Stimulated activated CD4-positive, alpha-beta T cell treated with anti-CD3 and anti-CD28 coated beads, Interleukin-4, amount 100 ng/mL, for 48 hours (primary cell): ENCODE measurements around the gene RENBP.
A peak's percentile ranks its signal among the peaks of the same experiment; 100 is the strongest.

Experiments used
- DNase-seq, 2 donors: peaks; one replicate each; pipeline ENCODE4 v3.0.0-alpha.2; 2020; ENCODE audit warnings: low read depth in 2 of 2

Gene RENBP

DNA sequence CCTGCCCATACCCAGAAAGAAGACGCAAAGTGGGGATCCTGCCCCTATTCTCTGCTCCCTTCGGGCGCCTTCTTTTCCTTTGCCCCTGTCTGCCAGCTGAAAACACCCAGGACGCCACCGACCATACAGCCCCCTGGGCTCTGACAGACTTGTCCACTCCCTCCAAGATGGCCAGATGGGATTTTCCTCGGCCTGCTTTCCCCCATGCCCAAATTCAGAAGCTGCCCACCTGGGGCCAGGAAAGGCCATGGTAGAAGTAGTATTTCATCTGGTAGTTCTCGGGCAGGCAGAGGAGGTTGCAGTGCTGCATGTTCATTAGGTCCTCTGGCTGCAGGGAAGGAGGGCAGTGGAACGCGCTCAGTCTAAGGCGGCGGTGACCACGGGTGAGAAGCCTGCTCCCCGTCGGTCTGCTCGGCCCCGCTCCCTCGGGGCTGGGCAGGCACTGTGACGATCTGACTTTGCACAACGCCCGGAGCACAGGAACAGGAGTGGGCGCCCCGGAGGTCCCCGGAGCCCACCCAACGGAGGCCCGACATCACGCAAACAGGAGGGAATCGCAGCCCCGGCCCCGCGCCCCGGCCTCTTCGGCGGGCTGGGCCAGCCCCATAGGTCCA, 10.2 kb downstream of the RENBP start:
- DNase-seq = no peak

DNA sequence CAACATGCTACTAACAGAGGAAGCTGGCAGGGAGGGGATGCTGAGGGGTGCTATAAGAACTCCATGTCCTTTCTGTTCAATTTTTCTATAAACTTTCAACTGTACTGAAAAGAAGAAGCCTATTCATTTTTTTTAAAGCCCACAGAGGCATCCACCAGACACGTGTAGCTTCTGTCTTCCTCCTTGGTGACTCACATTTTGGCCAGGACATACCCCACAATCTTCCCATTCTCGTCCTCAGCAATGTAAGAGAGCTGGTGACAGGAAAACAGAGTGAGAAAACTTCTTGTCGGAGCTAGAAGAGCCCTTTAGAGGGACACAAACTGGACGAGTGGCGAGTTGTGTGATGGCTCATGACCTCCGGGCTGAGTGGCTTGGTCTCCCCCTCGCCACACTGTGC, 10.7 kb downstream of the RENBP start:
- no peak for DNase-seq

DNA sequence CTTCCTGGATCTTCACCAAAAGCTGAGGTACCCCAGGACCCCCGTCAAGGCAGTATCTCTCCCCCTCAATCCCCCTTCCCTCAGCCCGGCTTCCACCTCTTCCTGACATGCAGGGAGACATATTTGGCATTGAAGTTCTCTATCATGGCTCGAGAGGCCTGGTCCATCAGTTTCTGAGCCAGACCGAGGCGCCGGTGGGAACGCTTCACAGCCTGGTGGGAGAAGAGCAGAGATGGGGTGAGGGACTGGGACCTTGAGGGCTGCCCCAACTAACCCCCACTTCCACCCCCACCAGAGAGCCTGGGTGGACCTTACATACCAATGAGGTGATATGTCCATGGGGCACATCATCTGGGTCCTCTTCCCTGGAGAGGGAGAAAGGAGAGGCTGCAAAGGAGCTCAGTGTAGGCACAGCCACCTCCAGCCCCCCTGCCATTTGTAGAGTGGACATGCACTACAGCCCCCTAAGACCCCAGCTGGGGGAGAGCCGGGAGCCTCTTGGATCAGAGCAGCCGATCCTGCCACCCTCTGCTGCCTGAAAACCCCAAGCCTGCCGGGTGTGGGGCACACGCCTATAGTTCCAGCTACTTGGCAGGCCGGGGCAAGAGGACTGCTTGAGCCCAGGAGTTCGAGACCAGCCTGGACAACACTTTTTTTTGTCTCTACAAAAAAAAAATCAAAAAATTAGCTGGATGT, 12.1 kb downstream of the RENBP start:
- no peak for DNase-seq

DNA sequence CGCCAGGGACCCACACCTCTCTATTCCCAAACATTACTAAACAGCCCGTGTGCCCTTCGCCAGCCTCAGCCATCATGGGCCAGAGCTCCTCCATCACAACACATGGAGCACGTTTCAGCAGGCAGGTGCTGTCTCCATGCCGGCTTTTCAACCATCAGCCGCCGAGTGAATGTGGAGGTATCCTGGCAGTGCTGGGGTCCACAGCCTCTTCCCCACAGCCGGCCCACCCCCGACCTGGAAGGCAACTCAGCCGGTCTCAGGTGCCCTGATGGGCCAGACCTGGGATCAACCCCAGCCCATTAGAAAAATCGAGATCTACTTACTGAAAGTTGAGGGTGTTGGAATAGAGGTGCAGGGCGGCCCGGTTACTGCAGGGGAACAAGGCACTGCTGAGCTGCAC, 12.7 kb downstream of the RENBP start:
- no peak for DNase-seq

DNA sequence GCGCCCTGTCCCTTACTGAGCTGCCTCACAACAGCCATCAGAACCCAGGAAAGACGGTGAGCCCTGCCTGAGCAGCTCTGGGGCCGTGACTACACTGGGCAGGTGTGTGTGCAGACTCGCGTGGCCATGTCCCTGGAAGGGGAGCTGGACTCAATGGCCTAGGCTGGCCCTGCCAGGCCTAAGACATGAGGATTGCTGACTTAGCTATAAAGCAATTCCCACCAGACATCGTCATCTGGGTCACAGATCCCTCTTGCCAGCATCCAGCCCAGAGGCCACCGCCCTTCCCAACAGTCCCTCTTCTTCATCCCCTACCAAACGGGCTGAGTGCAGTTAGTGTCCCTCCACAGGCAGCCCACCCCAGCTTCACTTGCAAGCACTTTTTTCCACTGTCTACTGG, 13.3 kb downstream of the RENBP start:
- no peak for DNase-seq

DNA sequence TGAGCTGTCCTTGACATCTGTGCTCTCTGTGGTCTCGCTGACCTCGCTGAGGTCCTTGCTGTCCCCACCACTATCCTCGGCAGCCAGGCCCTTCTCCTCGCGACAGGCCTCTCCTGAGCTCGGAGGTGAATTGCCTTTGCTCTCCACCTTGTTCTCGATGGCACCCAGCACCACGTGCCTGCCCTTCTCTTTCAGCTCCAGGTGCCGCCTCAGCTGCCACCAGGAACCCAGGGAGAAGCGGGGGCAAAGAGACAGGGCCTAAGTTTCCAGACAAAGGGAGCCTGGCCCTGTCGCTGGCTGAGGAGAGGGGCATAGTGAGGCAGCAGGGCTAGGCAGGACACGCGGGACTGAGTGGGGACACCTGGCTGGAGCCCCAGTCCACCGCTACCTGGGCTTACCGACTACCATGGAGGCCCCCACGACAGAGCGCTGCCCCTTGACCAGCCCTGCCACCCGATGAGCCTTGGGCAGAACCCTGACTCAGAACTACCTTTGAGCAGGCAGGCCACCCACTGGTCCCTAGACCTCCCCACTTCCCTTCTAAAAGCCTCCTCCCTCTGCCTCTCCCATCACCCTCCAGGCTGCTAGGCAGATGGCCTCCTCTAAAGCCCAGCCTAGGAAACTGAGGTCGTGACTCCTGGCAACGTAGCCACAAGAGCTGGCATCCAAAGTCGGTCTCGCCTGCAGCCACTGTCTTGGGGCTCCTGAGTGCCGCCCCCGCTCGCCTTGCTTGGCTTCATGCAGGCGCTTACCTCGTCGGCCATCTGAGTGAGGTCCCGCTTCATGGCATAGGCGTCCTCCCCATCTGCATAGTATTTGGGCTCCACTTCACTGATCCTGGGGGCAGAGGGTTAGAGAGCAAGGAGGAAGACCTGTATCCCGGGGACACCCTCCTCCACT, 14.2 kb downstream of the RENBP start:
- no peak for DNase-seq

DNA sequence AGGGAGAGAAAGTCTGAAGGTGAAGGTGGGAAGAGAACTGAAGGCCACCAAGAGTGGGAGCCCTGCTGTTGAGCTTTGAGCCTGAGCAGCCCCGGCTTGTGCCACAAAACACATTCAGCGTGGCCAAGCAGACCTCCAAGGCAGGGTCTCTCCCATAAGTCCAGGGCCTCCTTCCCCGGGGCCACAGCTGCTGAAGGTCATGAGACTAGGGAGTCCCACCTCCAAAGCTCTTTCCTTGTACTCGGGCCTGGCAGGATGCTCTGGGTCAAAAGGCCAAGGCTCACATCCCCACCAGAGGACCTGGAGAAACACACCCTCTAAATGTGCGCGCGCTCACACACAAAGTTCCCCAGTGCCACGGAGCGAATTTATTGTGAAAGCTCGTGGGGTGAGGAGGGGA, 14.9 kb downstream of the RENBP start:
- no peak for DNase-seq

DNA sequence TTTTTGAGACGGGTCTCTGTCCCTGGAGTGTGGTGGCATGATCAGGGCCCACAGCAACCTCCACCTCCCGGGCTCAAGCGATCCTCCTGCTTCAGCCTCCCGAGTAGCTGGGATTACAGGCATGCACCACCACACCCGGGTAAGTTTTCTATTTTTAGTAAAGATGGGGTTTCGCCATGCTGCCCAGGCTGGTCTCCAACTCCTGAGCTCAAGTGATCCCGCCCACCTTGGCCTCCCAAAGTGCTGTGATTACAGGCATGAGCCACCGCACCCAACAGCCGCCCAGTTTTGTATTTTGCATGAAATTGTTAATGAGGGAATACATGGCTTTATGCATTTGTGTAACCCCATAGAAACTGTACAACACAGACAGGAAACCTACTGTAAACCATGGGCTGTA, 15.6 kb downstream of the RENBP start:
- no peak for DNase-seq

DNA sequence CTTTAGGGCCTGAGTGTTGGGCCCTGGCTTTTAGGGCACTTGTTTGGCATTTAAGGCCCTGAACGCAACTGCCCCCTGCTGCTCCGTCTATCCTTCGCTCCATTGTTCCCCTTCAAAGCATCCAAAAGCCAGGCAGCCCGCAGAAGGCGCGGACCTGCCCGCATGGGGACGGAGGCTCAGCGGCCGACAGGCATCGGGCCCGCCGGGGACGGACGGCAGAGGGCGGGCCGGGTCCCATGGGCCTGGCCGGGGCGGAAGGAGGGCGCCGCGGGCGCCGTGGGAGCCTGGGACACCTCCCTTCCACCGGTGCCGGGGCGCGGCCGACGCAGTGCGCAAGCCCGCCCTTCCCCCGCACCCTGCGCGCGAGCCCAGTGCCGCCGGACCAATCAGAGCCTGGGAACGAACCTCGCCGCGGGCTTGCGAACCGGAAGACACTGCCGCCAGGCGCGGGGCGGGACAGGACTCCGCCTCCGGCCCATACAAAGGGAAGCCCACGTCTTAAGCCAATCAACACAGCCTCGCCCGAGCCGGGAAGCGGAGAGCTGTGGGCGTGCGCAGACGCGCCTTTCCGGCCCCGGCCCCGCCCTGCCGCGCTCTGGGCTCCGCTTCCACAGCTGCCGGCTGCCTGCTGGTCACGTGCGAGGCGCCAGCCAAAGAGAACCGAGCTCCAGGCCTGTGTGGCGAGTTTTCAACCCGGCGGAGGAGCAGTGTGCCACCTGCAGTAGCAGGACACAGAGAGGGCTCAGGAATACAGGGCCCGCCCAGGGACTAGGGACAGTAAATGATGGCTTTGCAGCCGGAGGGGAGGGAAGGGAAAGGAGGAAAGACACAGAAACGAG, 16.3 kb downstream of the RENBP start:
- peak; percentile 80 to 87 for DNase-seq

DNA sequence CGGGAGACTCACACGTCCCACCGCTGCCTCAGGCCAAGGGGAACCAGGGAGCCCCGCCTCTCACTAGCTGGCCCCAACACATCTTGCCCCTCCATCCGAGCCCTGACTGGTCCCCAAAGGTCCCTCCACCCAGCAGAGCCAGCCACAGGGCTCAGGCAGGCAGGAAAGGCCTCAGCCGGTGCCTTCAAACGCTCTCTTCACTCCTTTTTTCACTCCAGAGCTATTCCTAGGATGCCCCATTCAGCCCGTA, 16.8 kb downstream of the RENBP start:
- DNase-seq = no peak

DNA sequence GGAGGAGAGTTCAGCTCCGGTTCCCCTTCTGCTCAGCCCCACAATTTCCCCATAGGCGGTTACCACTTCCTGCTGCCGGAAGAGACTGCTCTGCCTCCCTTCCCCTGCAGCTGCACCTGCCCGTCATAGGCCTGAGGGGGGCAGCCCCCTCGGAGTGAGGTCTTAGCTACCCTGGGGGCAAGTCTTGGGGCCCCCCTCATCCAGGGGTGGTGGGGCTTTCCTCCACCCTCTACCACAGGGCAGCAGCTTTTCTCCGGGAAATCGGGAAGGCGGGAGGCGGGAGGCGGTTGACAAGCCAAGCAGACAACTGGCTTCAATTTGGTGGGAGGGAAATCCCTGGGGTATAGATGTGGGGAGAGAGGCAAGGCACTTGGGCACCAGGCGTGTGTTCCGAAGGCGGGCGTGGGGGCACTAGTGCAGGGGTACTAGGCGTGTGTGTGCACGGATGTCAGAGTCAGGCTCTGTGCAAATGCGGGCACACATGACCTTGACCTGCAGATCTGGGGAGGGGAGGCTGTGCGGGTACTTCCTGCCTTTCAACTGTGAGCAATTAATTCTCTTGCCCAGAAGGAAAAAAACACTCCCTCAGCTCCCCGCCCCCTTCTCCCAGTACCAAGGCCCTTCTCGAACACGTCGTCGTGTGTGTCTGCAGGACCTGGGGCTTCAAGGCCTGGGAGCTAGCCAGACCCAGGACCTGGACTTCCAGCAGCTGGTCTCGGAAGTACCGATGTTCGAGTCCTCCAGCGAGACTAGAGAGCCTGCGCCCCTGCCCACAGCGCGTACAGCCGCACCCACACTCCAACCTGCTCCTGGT, 17.4 kb downstream of the RENBP start:
- peak; percentile 43 to 50 for DNase-seq

DNA sequence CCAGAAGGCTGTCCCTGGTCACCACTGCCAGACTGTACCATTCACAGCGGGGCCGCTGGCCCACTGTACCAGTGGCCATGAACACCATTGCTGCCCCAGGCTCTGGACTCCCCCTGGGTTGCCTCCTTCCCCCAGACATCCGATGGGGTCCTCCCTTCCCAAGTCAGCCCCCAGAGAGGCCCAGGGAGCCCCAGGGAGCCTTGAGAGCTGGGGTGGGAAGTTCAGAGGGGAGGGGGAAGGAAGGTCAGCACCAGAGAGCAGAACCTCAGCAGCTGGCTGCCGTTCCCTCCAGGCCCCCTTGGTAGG, 17.9 kb downstream of the RENBP start:
- DNase-seq = no peak

DNA sequence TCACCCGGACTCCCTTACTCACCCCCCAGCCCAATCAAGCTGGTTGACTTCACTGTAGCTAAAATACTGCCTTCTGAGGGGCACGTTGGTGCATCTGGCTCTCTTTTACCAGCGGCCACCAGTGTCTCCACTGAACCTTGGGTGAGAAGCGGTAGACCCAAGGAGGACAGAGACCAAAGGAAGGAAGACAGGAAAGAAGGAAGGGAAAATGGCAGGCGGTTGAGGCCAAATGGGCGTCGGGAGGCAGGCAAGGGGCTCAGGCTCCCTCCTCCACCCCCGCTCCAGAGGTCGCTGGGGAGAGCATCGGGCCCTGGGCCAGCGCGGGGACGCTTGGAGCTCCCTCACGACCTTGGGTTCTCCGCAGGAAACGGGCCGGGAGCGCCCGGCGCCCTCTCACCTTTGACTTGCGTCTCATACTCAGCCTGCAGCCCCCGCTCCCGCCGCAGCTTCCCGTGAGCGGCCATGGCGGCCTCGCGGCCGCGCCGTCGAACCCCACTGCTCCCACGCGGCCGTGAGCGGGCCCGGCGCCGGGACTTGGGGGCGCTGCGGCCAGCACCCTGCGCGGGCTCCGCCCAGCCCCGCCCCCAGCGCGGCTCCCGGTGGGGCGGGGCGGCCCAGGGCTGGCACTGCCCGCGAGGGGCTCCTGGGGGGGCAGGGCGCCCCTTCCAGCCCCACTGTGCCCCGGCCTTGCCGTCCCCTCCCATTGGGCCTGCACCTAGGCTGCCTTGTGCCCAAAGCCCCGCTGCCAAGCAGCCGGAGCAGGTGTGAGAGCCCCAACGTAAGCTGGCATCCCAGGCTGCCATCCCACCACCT, 18.5 kb downstream of the RENBP start, which contains the start of gene ARHGAP4:
Gene ARHGAP4 (minus strand): TSS at position 526 of the 813 bp plus-strand sequence. CDS start 62 bp downstream, at position 464.
- peak in 1 of 2 donors; percentile 43 for DNase-seq

DNA sequence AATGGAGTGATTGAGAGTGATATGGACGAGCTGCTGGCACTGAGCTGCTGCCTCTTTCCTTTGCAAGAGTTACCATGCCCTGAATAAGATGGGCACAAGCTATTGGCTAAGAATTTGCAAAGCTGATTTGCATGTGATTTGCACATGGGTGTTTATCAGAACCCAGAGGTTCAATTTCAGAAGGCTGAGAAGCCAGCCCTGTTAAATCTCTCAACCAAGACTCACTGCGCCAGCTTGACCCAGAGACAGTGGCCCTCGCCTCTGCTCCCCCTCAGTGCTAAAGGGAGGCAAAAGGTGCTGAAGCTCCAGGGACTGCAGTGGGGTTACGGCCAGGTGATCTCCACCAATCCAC, 19.1 kb downstream of the RENBP start:
- no peak for DNase-seq

DNA sequence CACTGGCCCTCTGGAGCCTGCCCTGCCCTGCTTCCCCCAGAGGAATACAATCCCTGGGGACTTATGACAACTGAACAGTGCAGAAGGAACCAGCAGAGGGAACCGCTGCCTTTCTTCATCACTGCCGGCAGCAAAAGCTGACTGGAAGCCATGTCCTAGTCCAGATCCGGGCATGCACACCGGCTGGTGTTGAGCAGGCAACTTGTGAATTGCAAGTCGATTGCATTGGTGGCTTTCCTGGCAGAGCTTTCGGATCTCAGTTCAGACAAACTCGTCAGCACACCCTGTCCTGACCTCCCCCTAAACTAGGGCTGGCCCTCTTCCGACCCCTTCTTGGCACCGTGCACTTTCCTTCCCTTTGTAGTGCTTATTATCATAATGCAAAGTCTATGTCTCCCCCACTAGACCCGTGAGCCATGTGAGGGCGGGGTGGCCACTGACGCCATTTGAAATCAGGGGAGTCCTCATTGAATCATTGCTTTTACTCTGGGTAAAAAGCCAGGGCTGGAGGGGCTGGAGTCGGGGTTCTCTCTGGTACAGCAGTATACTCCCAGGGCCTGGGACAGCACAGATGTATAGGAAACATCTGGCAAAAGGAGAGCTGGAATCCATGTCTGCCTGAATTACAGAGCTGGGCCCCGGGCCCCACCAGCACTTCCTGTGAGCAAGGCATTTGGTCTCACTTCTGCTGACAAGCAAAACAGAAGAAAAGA, 20.1 kb downstream of the RENBP start:
- no peak for DNase-seq

DNA sequence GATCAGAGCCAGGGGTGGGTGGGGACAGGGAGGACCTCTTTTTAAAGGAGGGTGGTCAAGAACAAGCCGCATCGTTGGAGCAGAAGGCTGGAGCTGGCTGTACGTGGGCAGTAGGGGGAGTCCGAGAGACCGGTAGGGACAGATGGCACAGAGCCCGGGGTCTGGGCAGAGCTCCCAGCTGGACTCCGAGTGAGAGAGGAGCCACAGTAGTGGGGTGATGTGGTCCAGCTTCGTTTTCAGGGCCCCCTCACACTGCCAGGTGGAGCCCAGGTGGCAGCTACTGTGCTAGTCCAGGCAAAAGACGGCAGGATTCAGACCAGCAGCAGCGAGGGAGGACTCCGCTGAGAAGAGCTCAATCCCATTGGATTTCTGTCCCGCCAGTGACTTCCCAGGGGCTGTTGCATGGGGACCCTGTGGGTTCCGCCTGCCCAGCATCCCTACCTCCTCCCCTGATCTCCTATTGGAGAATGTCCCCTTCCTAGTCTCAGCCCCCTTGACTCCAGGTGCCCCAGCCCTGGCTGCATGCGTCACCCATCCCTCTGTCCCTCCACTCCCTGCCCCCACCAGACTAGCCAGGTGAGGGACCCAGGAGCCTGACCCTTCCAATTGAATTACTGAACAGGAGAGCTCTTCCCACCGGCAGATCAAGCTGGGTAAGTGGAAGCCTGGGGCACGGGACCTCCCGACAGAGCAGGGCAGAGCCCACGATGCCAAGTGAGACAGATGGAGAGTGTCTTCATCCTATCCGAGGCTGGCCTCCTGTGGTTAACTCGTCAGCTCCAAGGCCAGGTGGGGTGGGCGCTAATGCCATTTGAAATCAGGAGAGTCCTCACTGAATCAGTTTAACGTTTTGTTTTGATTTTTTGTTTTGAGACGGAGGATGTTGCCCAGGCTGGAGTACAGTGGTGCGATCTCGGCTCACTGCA, 21.2 kb downstream of the RENBP start:
- DNase-seq = no peak

DNA sequence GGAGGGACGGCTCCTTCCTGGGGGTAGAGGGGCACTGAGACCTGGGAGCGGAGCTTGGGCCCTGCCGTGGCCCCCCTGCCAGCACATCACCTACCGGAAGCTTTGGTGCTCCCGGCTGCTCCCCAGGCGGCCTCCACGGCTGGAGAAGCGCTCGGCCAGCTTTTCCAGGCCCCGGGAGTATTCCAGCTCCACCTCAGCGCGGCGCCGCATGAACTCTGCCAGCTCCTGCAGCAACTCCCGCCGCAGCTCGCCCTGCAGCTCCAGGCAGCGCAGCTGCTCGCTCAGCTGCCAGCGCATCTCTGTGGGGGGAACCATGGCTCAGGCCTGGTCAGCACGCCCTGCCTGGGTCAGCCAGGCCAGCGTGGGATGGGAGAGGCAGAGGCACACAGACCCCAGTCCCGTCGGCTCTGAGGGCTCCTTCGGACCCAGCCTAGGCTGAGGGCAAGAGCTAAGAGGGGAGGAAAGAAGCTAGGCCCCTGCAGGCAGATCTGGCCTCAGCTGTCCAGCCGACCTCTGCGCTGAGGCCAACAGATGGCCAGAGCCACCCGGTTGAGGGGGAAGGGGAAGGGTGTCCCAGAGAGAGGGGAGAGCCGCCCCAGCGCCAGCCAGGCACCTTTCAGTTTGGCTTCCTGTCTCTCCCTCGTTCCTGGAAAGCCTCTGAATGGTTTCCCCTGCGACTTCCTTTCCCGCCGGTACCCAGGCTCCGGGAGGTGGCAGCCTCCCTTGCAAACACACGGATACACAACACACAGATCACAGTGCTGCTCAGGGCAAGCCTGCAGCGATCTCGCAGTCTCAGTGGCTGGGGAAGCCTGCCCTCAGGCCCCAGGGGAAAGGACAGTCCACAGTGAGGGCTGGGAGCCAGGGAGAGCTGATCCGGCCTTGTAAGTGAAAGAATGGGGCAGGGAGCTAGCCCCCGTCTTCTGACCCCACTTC, 22.7 kb downstream of the RENBP start:
- no peak for DNase-seq

DNA sequence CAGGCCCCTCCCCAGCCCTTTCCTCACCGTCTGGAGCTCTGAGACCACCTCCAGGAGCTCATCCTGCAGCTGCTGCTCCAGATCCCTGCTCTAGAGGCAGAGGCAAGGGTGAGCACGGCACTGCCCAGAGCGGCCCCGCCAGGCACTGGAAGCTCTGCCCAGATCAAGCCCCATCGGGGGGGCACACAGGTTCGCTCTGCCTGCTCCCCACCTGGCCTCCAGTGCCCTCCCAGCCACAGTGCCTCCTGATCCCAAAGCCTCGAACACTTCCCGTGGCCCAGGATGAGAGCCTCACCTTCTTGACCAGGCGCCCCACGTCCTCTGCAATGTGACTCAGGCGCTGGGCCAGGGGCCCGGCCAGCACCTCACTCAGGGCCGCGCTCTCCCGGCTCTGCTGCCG, 23.4 kb downstream of the RENBP start:
- DNase-seq = no peak
